ENCODE data around the gene ANKRD13D. TPM values are rescaled to one million over a fixed set of nuclear protein-coding genes. Genes with fewer than 3 reads are reported as not detected.

ANKRD13D gene
- total and polyA plus RNA-seq, 9 donors, result 5.6 to 60.9 (median 41.3) TPM

DNA sequence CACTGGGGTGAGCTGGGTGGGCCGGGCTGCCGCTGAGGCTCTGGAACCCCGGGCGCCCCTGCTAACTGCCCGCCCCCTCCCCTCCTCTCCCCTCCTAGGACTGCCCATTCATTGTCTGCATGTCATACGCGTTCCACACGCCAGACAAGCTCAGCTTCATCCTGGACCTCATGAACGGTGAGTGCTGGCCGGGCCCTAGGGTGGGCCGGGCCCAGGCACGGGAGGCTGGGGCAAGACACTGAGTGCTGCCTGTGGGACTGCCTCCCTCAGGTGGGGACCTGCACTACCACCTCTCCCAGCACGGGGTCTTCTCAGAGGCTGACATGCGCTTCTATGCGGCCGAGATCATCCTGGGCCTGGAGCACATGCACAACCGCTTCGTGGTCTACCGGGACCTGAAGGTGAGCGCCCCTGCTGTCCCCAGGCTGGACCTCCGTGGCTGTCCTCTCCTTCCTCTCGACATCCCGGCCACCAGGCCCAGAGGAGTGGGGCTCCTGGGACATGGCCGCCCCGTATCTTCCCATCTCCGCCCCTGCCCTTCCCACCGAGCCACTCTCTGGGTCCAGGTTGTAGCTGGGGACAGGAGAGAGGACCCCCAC, 7.5 kb upstream of the ANKRD13D start:
- TF ChIP-seq EP300 (IDR thresholded peaks at IDR 0.05) (no peak), POLR2A (IDR thresholded peaks at IDR 0.05) (no peak), CTCF (IDR thresholded peaks at IDR 0.05) (no peak)
- H3K4me1 ChIP-seq (ENCODE audit: insufficient read depth), result peaks cover 18% of the 10 kb centered on the region
- 88 to 92% (median 92%) methylated on average over 23 to 27 of the region's 27 CpGs for WGBS, 3 donors
- H3K36me3 ChIP-seq, result no peaks in the 10 kb centered on the region
- DNase-seq, result peak in 2 of 5 donors; percentile 17 to 33
- H3K9me3 ChIP-seq, result no peaks in the 10 kb centered on the region
- intact Hi-C loops (cut with DNase I), result no loop called here
- H3K4me3 ChIP-seq, result no peak overlapping the region
- no peaks in the 10 kb centered on the region for H3K27me3 ChIP-seq
- no peak overlapping the region for H3K27ac ChIP-seq

GRCh38 chr11:67282155-67282875, 6.8 kb upstream of the ANKRD13D start:
- H3K36me3 ChIP-seq, result no peaks in the 10 kb centered on the region
- no peaks in the 10 kb centered on the region for H3K9me3 ChIP-seq
- H3K27me3 ChIP-seq, result no peaks in the 10 kb centered on the region
- 84 to 88% (median 85%) methylated on average over 20 of the region's 20 CpGs for WGBS, 3 donors
- peak in 2 of 5 donors; percentile 28 to 36 for DNase-seq
- H3K4me1 ChIP-seq (ENCODE audit: insufficient read depth), result peaks cover 11% of the 10 kb centered on the region
- H3K27ac ChIP-seq, result no peak overlapping the region
- no peak for TF ChIP-seq EP300 (IDR thresholded peaks at IDR 0.05)
- TF ChIP-seq POLR2A (IDR thresholded peaks at IDR 0.05), result no peak
- TF ChIP-seq CTCF (IDR thresholded peaks at IDR 0.05), result no peak
- intact Hi-C loops (cut with DNase I), result no loop called here
- no peak overlapping the region for H3K4me3 ChIP-seq

DNA sequence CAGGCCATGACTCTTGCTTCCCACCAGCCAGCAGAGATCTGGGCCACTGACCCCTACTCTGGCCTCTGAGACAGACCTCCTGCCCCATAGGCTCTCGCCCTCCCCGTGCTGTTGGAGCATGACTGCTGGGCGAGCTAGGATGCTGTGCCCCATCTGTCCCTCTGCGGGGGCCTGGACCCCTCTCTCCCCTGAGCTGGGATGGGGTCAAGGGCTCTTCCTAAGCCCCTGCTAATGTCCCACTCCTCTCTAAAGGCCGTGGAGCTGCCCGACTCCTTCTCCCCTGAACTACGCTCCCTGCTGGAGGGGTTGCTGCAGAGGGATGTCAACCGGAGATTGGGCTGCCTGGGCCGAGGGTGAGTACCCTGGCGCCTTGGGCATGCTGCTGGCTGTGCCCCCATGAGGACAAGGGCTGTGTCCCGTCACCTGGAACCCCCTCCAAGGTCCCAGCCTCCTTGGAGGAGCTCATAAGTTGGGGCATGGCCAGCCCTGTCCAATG, 6.2 kb upstream of the ANKRD13D start:
- DNase-seq, result peak in 2 of 5 donors; percentile 16 to 27
- WGBS, 3 donors, result 89 to 91% (median 90%) methylated on average over 10 to 11 of the region's 11 CpGs
- Histone ChIP-seq H3K27me3 (no peaks in the 10 kb centered on the region), H3K4me1 (ENCODE audit: insufficient read depth) (peaks cover 10% of the 10 kb centered on the region), H3K27ac (no peak overlapping the region), H3K9me3 (no peaks in the 10 kb centered on the region), H3K36me3 (no peaks in the 10 kb centered on the region), H3K4me3 (no peak overlapping the region)
- TF ChIP-seq CTCF (IDR thresholded peaks at IDR 0.05) (no peak), EP300 (IDR thresholded peaks at IDR 0.05) (no peak), POLR2A (IDR thresholded peaks at IDR 0.05) (no peak)
- intact Hi-C loops (cut with DNase I), result no loop called here

DNA sequence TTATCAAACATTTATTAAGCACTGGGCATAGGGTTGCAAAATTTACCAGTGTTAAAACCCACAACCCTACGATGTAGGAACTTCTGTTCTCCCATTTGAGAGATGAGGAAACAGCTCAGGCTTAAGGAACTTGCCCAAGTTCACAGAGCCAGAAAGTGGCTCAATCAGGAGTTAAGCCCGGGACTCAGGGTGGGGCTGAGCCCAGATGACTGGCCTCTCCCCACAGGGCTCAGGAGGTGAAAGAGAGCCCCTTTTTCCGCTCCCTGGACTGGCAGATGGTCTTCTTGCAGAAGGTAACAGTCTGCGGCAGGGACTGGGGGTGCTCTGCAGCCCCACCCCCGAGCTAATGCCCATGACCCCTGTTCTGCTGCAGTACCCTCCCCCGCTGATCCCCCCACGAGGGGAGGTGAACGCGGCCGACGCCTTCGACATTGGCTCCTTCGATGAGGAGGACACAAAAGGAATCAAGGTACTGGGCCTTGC, 5.6 kb upstream of the ANKRD13D start:
- peak in 2 of 5 donors; percentile 17 to 33 for DNase-seq
- H3K27me3 ChIP-seq, result no peaks in the 10 kb centered on the region
- intact Hi-C loops (cut with DNase I), result no loop called here
- no peak overlapping the region for H3K4me3 ChIP-seq
- no peaks in the 10 kb centered on the region for H3K9me3 ChIP-seq
- no peak overlapping the region for H3K27ac ChIP-seq
- WGBS, 3 donors, result 69 to 73% (median 70%) methylated on average over 11 to 13 of the region's 13 CpGs
- no peaks in the 10 kb centered on the region for H3K36me3 ChIP-seq
- TF ChIP-seq CTCF (IDR thresholded peaks at IDR 0.05) (no peak), POLR2A (IDR thresholded peaks at IDR 0.05) (no peak), EP300 (IDR thresholded peaks at IDR 0.05) (no peak)
- H3K4me1 ChIP-seq (ENCODE audit: insufficient read depth), result peaks cover 6% of the 10 kb centered on the region
